Measurements from ENCODE around the gene CLEC2D.
"Not testable (repeated sequence)": the region's sequence is repeated elsewhere in the genome, so short reads cannot be mapped to it uniquely, and the experiment has no call there.

The CLEC2D gene

DNA sequence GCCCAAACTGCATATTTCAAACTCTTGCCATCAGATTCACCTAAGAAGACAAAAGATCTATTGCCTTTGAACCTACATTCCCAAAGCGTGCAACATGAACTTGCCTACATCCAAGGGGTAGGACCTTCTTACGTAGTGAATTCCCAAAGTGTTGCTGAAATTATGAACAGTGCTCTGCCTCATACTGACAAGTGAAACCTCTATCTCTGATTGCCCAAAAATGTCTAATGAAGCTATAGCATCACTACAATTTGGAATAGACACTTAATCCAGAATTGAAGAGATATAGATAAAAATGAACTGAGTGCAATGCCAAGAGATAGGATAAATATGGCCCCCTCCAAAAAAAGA is 31.1 kb downstream of the CLEC2D start:
- no peak overlapping the region for H3K4me3 ChIP-seq (replicated peaks; ENCODE audit: low read depth, low read length)
- no peak for TF ChIP-seq CTCF (IDR thresholded peaks at IDR 0.05; ENCODE audit: low read depth, low read length, missing control alignments)
- no peak for DNase-seq (ENCODE audit: extremely low read depth, low read depth)

DNA sequence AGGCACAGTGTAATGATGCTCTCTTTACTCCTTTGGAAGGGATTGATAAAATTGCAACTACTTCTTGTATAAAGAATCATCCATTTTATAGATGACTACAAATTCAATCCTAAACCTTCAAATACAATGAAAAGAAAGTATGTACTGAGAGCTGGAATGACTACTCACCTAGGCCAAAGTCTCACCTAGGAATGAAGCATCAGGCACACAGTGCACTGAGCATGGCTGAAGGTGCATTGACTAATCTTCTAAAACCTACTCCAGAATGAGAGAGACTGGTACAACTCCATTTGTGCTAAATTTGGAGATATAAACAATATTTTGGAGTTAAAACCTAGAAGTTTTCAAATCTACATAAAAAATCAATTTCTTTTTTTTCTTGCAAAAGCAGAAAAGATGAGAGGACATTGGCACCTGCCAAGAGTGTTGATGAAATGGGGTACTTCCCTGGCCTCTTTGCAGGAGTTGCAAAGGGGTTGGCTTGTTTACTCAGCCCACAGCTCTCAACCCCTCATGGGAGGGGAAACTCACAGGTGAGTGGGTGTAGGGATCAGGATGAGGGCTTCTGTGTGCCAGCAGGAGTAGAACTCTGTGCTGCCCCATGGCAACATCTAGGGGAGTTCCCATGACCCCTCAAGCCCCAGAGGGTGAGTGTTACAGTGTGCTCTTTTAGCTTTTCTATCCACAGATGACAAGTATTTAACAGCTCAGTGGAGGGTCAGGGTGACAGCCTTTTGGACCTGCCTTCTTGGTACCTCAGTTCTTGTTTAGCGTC is 32.1 kb downstream of the CLEC2D start:
- no peak overlapping the region for H3K4me3 ChIP-seq (replicated peaks; ENCODE audit: low read depth, low read length)
- no peak for TF ChIP-seq CTCF (IDR thresholded peaks at IDR 0.05; ENCODE audit: low read depth, low read length, missing control alignments)
- no peak for DNase-seq (ENCODE audit: extremely low read depth, low read depth)

DNA sequence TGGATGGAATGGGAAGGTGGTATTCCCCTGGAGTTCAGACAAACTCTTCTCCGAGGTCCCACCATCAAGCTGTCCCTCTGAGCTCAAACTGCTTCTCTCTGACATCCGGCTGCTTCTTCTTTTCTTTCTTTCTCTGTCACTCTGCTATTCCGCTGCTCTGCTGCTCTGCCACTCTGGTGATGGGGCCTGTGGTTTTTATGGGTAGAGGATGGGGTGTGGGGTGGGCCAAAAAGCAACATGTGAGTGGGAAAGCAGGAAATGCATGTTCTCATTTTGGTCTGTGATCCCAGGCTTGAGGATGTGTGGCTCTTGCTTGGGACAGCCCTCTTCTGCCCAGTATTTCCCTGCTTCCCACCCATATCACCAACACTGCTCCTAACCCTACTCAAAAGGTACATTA is 32.7 kb downstream of the CLEC2D start:
- DNase-seq (ENCODE audit: extremely low read depth, low read depth): no peak
- no peak for TF ChIP-seq CTCF (IDR thresholded peaks at IDR 0.05; ENCODE audit: low read depth, low read length, missing control alignments)
- H3K4me3 ChIP-seq (replicated peaks; ENCODE audit: low read depth, low read length): no peak overlapping the region

- not testable (repeated sequence) for DNase-seq (ENCODE audit: extremely low read depth, low read depth)
Observed at GRCh38 chr12:9704561-9704960, 35.0 kb downstream of the CLEC2D start.

DNA sequence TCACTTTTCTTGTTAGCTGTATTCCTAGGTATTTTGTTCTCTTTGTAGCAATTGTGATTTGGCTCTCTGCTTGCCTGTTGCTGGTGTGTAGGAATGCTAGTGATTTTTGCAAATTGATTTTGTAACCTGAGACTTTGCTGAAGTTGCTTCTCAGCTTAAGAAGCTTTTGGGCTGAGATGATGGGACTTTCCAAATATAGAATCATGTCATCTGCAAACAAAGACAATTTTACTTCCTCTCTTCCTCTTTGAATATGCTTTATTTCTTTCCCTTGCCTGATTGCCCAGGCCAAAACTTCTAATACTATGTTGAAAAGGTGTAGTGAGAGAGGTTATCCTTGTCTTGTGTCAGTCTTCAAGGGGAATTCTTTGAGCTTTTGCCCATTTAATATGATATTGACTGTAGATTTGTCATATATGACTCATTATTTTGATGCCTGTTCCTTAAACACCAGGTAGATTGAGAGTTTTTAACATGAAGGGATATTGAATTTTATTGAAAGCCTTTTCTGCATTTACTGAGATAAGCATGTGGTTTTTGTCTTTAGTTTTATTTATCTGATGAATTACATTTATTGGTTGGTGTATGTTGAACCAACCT is 36.7 kb downstream of the CLEC2D start:
- DNase-seq (ENCODE audit: extremely low read depth, low read depth): no peak
- no peak for TF ChIP-seq CTCF (IDR thresholded peaks at IDR 0.05; ENCODE audit: low read depth, low read length, missing control alignments)
- no peak overlapping the region for H3K4me3 ChIP-seq (replicated peaks; ENCODE audit: low read depth, low read length)

More at GRCh38 chr12:9704561-9704960, 35.0 kb downstream of the CLEC2D start:
- H3K4me3 ChIP-seq (replicated peaks; ENCODE audit: low read depth, low read length): not testable (repeated sequence)

GRCh38 chr12:9707356-9707755 is 37.8 kb downstream of the CLEC2D start:
- no peak for TF ChIP-seq CTCF (IDR thresholded peaks at IDR 0.05; ENCODE audit: low read depth, low read length, missing control alignments)
- DNase-seq (ENCODE audit: extremely low read depth, low read depth): no peak
- H3K4me3 ChIP-seq (replicated peaks; ENCODE audit: low read depth, low read length): no peak overlapping the region

GRCh38 chr12:9707864-9708808 is 38.6 kb downstream of the CLEC2D start:
- H3K4me3 ChIP-seq (replicated peaks; ENCODE audit: low read depth, low read length): no peak overlapping the region
- DNase-seq (ENCODE audit: extremely low read depth, low read depth): peak; percentile 26
- peak; percentile 83 for TF ChIP-seq CTCF (IDR thresholded peaks at IDR 0.05; ENCODE audit: low read depth, low read length, missing control alignments)

Data from HFF-Myc (cell line).